Measurements from ENCODE around the gene FEN1.

Gene FEN1

GRCh38 chr11:61747192-61747966 is 45.3 kb upstream of the FEN1 start:
- TF ChIP-seq CTCF (conservative IDR thresholded peaks at IDR 0.05), result peak; percentile 89

GRCh38 chr11:61747967-61748285 is 44.8 kb upstream of the FEN1 start:
- H3K27ac ChIP-seq, result no peak overlapping the region
- peak; percentile 62 for TF ChIP-seq CTCF (conservative IDR thresholded peaks at IDR 0.05)

More at GRCh38 chr11:61747192-61747966, 45.3 kb upstream of the FEN1 start:
- H3K27ac ChIP-seq, result no peak overlapping the region

- no peak for TF ChIP-seq CTCF (conservative IDR thresholded peaks at IDR 0.05)
- no peak overlapping the region for H3K27ac ChIP-seq
Measured at GRCh38 chr11:61749591-61750217, 43.0 kb upstream of the FEN1 start.

GRCh38 chr11:61750631-61751273 is 42.0 kb upstream of the FEN1 start:
- no peak for TF ChIP-seq CTCF (conservative IDR thresholded peaks at IDR 0.05)

GRCh38 chr11:61751384-61751783 is 41.3 kb upstream of the FEN1 start:
- TF ChIP-seq CTCF (conservative IDR thresholded peaks at IDR 0.05), result no peak
- no peak overlapping the region for H3K27ac ChIP-seq

More at GRCh38 chr11:61750631-61751273, 42.0 kb upstream of the FEN1 start:
- no peak overlapping the region for H3K27ac ChIP-seq

DNA sequence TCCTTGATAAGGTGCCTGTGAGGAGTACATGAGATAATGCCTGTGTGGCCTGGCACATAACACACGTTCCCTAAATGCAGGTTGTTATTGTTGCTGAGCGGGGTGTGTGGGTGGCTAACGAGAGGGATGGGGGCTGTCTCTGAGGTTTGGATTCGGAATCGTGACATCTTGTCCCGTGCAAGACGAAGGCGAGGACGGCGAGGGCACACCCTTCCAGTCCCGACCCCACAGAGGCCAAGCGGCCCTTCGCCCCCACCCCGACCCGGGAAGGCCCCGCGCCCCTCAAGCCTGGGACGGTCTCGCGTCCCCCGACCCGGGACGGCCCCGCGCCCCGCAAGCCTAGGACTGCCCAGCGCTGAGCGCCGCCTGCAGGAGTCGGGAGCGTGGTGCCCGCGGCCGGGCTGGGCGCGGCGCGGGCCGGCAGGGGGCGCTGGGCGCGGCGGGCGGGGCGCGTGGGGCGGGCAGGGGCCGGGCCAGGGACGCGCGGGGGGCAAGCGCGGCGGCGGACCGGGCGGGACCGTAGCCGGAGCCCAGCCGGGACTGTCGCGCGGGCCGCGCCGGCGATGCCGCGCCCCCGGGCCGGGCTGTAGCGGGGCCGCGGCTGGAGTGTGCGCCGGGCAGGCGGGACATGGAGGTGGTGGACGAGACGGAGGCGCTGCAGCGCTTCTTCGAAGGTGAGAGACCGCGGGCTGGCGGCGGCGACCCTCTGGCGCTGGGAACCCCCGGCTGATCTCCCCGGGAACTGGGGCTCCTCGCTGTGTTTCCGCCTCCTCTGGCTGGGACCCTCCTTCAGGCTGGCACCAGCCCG is 40.4 kb upstream of the FEN1 start, which contains the start of gene MYRF:
Gene MYRF (plus strand): TSS at position 520 of the 808 bp plus-strand sequence. CDS start 109 bp downstream, at position 629.
- peak; percentile 94 for TF ChIP-seq CTCF (conservative IDR thresholded peaks at IDR 0.05)
- no peak within 1 kb of the TSS for H3K27ac ChIP-seq

Data from VCaP (cell line).